HepG2 (cell line): Measurements from ENCODE around the gene TFF2. TPM values are rescaled to one million over a fixed set of nuclear protein-coding genes. Genes with fewer than 3 reads are reported as not detected.

ENCODE experiments used
- ATAC-seq: fragments of 200-7000 bp; cut with Tn5 transposase; 3 replicates; pipeline ENCODE4 v1.9.1; 2020; ENCODE audit warnings: mild to moderate bottlenecking, moderate library complexity
- BruUV-seq: library from RNA; stranded (reverse); fragments of 400-500 nt; replicated peaks from 2 replicates; lab custom pipeline; 2021; lab: Mats Ljungman, UMichigan
- CTCF ChIA-PET: fragments of 300-600 bp; formaldehyde crosslinking; extraction: SDS; loops from one replicate; lab custom pipeline; 2021; ENCODE audit warnings: low total read pairs, inconsistent platforms, low intra/inter-chr PET ratio; lab: Yijun Ruan, JAX
- POLR2A ChIA-PET: fragments of 350-600 bp; sonication (Branson Sonifier 250); formaldehyde crosslinking; loops from one replicate; lab custom pipeline; 2020; ENCODE audit warnings: antibody characterized with exemption, inconsistent platforms; lab: Yijun Ruan, JAX
- DNase-seq: peaks from one replicate; pipeline ENCODE4 v3.0.0-alpha.2; 2015; ENCODE audit warnings: low spot score
- FAIRE-seq: peaks from 3 replicates; lab custom pipeline; 2011; peaks lifted over from hg19 to GRCh38; lab: Jason Lieb, UNC
- H2AFZ ChIP-seq: one replicate; pipeline ENCODE4 v1.6.1; 2011; ENCODE audit warnings: low read length, inconsistent platforms
- H3K27ac ChIP-seq: fragments of 300-600 bp; 3 replicates; pipeline ENCODE4 v1.8.0; 2011; ENCODE audit warnings: mixed run types, mild to moderate bottlenecking, mixed read lengths, low read length, inconsistent platforms; ENCODE audit not compliant: insufficient read depth; ENCODE audit errors: extremely low read length
- H3K27me3 ChIP-seq, 2 experiments: fragments of 200-600 bp in 1 of 2; 2 replicates in 1 of 2; 3 replicates in 1 of 2; pipeline versions ENCODE4 v1.6.0 to v1.8.0; 2011; ENCODE audit warnings: low read length in 2 of 2, mild to moderate bottlenecking in 2 of 2, moderate library complexity in 2 of 2, inconsistent platforms in 1 of 2; ENCODE audit not compliant: insufficient read depth in 2 of 2, control insufficient read depth in 1 of 2
- H3K36me3 ChIP-seq, 2 experiments: fragments of 200-600 bp in 1 of 2; replicated peaks in 1 of 2; 2 replicates in 1 of 2; 3 replicates in 1 of 2; pipeline versions ENCODE4 v1.5.1 to v1.8.0; 2011; ENCODE audit warnings: low read length in 2 of 2, inconsistent platforms in 1 of 2; ENCODE audit not compliant: insufficient read depth in 2 of 2, control insufficient read depth in 1 of 2
- H3K4me1 ChIP-seq: 2 replicates; pipeline ENCODE4 v1.5.1; 2012; ENCODE audit warnings: low read length, inconsistent platforms; ENCODE audit not compliant: insufficient read depth
- H3K4me2 ChIP-seq: 2 replicates; pipeline ENCODE4 v1.6.0; 2011; ENCODE audit warnings: low read depth, low read length, inconsistent platforms
- H3K4me3 ChIP-seq, 3 experiments: fragments of 200-600 bp in 1 of 3; sonication (generic), shearing (Covaris generic) in 1 of 3; replicated peaks in 1 of 3; 2 replicates each; pipeline ENCODE4 v1.5.1; 2011 to 2016; ENCODE audit warnings: low read length in 3 of 3, inconsistent platforms in 2 of 3, low read depth in 2 of 3, mild to moderate bottlenecking in 2 of 3, control low read depth in 1 of 3, mixed read lengths in 1 of 3; ENCODE audit not compliant: insufficient read depth in 1 of 3
- H3K79me2 ChIP-seq: one replicate; pipeline ENCODE4 v1.6.1; 2011; ENCODE audit warnings: low read length, inconsistent platforms; ENCODE audit not compliant: insufficient read depth
- H3K9ac ChIP-seq: 2 replicates; pipeline ENCODE4 v1.6.0; 2011; ENCODE audit warnings: mild to moderate bottlenecking, low read depth, low read length, inconsistent platforms; ENCODE audit not compliant: insufficient read depth
- H3K9me3 ChIP-seq: 2 replicates; pipeline ENCODE4 v1.5.1; 2012; ENCODE audit warnings: mild to moderate bottlenecking, low read length
- H4K20me1 ChIP-seq: 2 replicates; pipeline ENCODE4 v1.6.0; 2011; ENCODE audit warnings: inconsistent platforms, mild to moderate bottlenecking, low read length, moderate library complexity; ENCODE audit not compliant: insufficient read depth
- BHLHE40 ChIP-seq: IDR thresholded peaks from 2 replicates; pipeline ENCODE4 v1.6.1; 2011; ENCODE audit warnings: low read length, improper control_type of control experiment
- CCAR2 ChIP-seq: fragments of 200-400 bp; formaldehyde crosslinking; optimal IDR thresholded peaks from 2 replicates; pipeline ENCODE3; 2018; ENCODE audit warnings: low read depth, mild to moderate bottlenecking, low read length, moderate library complexity
- EZH2 ChIP-seq: conservative IDR thresholded peaks from 2 replicates; pipeline ENCODE4 v1.6.1; 2012; ENCODE audit warnings: mild to moderate bottlenecking, low read depth, low read length, moderate library complexity
- KDM4B ChIP-seq: sonication (generic); formaldehyde crosslinking; IDR thresholded peaks from 2 replicates; pipeline ENCODE4 v1.4.0; 2020; ENCODE audit warnings: missing genetic modification reagents
- NFE2 ChIP-seq: sonication (generic); formaldehyde crosslinking; IDR thresholded peaks from 2 replicates; pipeline ENCODE4 v1.4.0; 2020; ENCODE audit warnings: missing genetic modification reagents
- TBX3 ChIP-seq: fragments of 450-650 bp; IDR thresholded peaks from 2 replicates; pipeline ENCODE4 v1.6.1; 2017; ENCODE audit warnings: antibody characterized with exemption, mild to moderate bottlenecking, inconsistent platforms, borderline replicate concordance
- ZNF180 ChIP-seq: sonication (generic); formaldehyde crosslinking; IDR thresholded peaks from 2 replicates; pipeline ENCODE4 v1.4.0; 2020; ENCODE audit warnings: low read depth, missing genetic modification reagents, borderline replicate concordance
- ZNF577 ChIP-seq: sonication (generic); formaldehyde crosslinking; IDR thresholded peaks from 2 replicates; pipeline ENCODE4 v1.4.0; 2020; ENCODE audit warnings: mild to moderate bottlenecking, low read depth, missing genetic modification reagents, borderline replicate concordance
- ZNF629 ChIP-seq: sonication (generic); formaldehyde crosslinking; conservative IDR thresholded peaks from 2 replicates; pipeline ENCODE4 v1.5.0; 2020; ENCODE audit warnings: missing genetic modification reagents
- ZNF713 ChIP-seq: sonication (generic); formaldehyde crosslinking; IDR thresholded peaks from 2 replicates; pipeline ENCODE4 v1.4.0; 2020; ENCODE audit warnings: mild to moderate bottlenecking, missing genetic modification reagents
- ZNF800 ChIP-seq: sonication (generic); formaldehyde crosslinking; IDR thresholded peaks from 2 replicates; pipeline ENCODE4 v1.4.0; 2020; ENCODE audit warnings: missing genetic modification reagents
- WGBS: methylation state at CpG from one replicate; pipeline ENCODE4 v1.1.6; 2017; ENCODE audit warnings: low lambda C conversion rate; 5-methylcytosine and 5-hydroxymethylcytosine counted together
- in situ Hi-C: cut with HindIII; loops from 2 replicates; pipeline ENCODE4 v1.10.0; 2017; ENCODE audit warnings: low pct_unique_long_range_greater_than_20kb; ENCODE audit not compliant: extremely low pct_ligation_motif_present
- intact Hi-C: fragments of 100-400 bp; cut with micrococcal nuclease; formaldehyde crosslinking; loops from one replicate; pipeline ENCODE4 v1.10.0; 2022; ENCODE audit not compliant: unreplicated experiment
- polyA plus RNA-seq, 8 experiments: library from polyadenylated mRNA; depleted of rRNA in 3 of 8; stranded (reverse) in 7 of 8; unstranded in 1 of 8; fragments of >200 nt; fragmentation: Illumina TruSeq in 4 of 8; extraction: Trizol in 4 of 8; gene quantifications; 2 replicates each; pipeline versions ENCODE4 v1.2.1 to v1.2.3, GENCODE V29; 2011 to 2016; ENCODE audit warnings: low read depth in 4 of 8, missing spikeins in 1 of 8, mixed read lengths in 1 of 8; ENCODE audit not compliant: insufficient read depth in 1 of 8
- total RNA-seq, 5 experiments: library from RNA; depleted of rRNA; stranded (reverse); fragments of >200 nt; fragmentation: Illumina TruSeq; extraction: Trizol; gene quantifications; 2 replicates each; pipeline ENCODE4 v1.2.3, GENCODE V29; 2016; ENCODE audit warnings: low read depth in 1 of 5

TFF2 gene
- total and polyA plus RNA-seq, 2 of the 13 experiments (the other 11 are each of a cell fraction or from before 2014, with no cell fraction given): 1.5 TPM; not detected in 1

DNA sequence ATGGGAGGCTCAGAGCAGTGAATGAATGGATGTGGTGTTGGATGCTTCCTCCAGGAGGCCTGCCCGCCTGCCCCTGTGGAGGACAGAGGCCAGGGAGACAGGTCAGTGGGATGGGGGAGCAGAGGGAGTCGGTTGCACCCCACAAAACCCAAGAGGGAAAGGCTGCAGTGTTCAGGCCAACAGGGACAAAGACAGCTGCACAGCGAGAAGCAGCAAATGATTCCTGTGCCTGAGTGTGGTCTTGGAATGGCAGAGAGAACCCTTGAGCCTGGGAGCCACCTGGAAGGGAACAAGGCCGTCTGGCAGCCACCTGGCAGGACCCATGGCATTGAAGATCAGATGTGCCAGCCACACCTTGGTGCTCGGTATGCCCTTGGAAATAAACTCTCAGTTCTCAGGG lies 43.7 kb downstream of the TFF2 start:
- Histone ChIP-seq H3K27me3 (peaks cover 1 to 21% of the 10 kb centered on the region in 2 experiments; a peak in 3 of 5 replicates), H3K4me3 (no peak overlapping the region), H3K4me2 (no peak overlapping the region), H3K27ac (no peak overlapping the region), H3K9me3 (no peaks in the 10 kb centered on the region), H3K9ac (no peak overlapping the region), H3K36me3 (no peaks in the 10 kb centered on the region), H3K79me2 (no peaks in the 10 kb centered on the region), H4K20me1 (no peaks in the 10 kb centered on the region), H2AFZ (no peak overlapping the region), H3K4me1 (peaks cover 17% of the 10 kb centered on the region)
- no TSS peak for BruUV-seq
- ATAC-seq: no peak
- FAIRE-seq: no peak
- no peak for DNase-seq
- CTCF ChIA-PET: no interaction called here
- no peak for TF ChIP-seq EZH2
- TF ChIP-seq ZNF180 (CRISPR knock-in tag): no peak
- TF ChIP-seq BHLHE40: no peak
- TF ChIP-seq ZNF577 (CRISPR knock-in tag): no peak
- no peak for TF ChIP-seq KDM4B (CRISPR knock-in tag)
- no peak for TF ChIP-seq ZNF713 (CRISPR knock-in tag)
- no peak for TF ChIP-seq ZNF629 (CRISPR knock-in tag)
- TF ChIP-seq ZNF800 (CRISPR knock-in tag): no peak
- no peak for TF ChIP-seq TBX3
- no peak for TF ChIP-seq NFE2 (CRISPR knock-in tag)
- TF ChIP-seq CCAR2: no peak
- intact Hi-C loops (no loop called here), in situ Hi-C loops (loop anchor here (5.0 kb wide), 1 partner anchor 140 kb away; no protein-coding TSS in a partner anchor)
- POLR2A ChIA-PET: no interaction called here
- WGBS: 0% methylated on average over 3 of the region's 5 CpGs
